ENCODE results near the gene CAPRIN1.

CAPRIN1 gene

DNA sequence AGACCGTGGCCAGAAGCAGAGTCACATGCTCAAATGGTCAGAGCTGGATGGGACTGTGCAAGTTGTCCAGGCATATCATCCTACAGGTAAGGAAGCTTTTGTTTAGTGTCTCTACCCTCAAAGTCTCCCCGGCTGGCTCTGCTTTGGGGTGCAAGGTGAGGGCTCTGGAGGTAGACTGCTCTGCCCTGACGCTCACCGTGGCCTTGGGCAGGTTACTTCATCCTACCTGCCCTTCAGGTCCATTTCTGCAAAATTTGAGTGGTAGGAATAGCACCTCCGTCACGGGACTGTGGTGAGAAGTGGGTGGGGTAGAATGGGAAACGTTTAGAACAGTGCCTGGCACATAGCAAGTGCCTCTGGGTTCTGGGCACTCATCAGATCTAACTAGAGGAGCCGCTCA is 96.0 kb downstream of the CAPRIN1 start:
- DNase-seq: no peak

DNA sequence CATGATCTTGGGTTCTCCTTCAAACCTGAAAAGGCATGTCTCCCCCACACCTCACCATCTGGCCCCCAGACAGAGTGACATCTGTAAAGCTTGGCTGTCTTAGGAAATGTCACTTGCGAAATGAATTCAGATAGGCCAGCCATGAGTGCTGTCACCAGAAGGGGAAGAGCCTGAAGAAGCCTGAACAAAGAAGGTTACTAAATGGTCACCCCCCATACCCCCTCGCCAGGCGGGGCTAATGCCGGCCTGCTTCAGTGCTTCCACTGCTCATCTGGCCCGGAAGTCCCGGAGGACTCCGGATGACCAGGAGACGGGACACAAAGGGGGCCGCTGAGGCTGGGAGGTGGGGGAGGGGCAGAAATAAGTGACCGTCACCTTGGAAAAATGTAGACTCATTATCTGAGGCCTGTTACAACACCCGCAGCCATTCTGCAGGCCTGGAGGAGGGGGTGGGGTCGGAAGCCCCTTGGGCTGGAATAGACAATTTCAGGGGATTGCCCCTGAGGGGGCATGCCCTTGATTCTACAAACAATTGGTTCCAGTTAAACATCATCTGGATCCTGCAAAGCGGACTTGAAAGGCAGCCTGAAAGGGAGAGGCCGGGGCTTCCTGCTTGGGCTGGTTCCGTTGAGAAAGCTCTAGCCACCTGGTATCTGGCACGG is 97.1 kb downstream of the CAPRIN1 start:
- no peak for DNase-seq

DNA sequence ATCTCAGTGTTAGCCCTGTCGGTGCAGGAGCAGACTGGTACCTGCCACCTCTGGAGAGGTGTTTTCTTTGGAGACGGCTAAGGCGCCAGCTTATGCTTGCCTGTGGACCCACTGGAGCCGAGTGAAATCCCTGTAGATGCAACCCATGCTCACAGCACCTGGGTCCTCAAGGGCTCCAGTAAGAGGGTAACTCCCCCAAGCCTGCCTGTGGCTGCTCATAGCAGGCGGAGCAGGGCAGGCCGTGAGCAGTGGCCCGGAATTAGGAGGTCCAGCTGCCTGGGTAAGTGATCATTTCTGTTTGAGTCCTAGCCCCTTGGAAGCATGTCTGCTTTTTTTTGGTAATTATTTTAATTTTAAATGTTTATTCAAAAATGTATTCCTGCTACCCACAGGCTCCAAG is 97.7 kb downstream of the CAPRIN1 start:
- no peak for DNase-seq

DNA sequence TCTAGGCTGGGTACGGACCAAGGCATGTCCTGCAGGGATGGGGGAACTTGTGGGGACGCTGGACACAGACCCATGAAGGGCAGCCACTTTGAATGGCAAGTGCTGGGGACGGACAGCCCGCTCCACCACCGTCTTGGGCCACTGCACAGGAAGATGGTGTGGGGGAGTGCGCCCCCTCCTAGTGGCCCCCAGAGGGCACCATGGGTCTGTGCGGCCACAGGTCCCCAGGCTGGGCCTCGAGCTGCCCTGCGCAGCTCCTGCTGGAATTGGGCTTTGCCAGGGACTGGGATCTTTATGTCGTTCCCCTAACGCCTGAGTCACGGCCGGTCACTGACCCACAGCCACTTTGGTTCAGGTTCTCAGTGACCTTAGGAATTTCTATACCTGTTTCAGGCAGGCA is 98.3 kb downstream of the CAPRIN1 start:
- DNase-seq: no peak

DNA sequence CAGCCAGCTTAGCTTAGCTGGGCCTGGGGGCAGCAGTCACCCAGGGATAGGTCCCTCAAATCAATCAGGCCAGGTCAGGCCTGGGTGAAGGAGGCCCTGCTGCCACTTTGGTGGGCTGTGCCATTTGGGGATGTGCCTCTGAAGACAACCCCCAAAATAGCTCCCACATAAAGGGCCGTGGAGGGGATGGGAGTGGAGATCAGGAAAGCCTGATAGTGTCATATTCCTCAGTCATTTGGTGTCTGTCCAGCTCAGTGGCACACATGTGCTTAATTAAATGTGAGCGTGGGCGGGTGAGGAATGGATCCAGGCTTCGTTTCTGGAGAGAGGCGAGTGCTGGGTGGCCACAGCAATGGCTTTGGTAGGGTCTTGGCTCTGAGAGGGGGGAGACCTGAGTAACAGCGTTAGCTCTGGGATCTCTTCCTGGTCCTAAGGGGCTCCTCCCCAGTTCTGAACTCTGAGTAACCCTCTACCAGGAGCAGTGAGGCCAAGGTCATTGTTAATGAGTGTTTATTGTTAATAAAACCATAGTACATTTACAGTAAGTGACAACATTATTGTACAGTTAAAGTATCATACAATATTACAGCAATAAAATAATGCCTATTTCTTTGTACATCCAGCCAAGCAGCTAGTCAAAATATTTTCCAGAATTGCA is 99.1 kb downstream of the CAPRIN1 start:
- DNase-seq: no peak

All from activated gamma-delta T cell (primary cell).